Measurements from ENCODE around the gene RHBDL3.

The RHBDL3 gene

GRCh38 chr17:32297424-32297823 lies 31.8 kb downstream of the RHBDL3 start:
- Histone ChIP-seq H3K36me3 (no peaks in the 10 kb centered on the region), H3K4me1 (ENCODE audit: control insufficient read depth in 1 of 2, insufficient read depth in 1 of 2, low read depth in 1 of 2, low read length in 1 of 2) (no peaks in the 10 kb centered on the region), H3K4me3 (ENCODE audit: low read depth in 1 of 2, low read length in 1 of 2) (no peak overlapping the region), H3K9me3 (no peaks in the 10 kb centered on the region), H3K27ac (no peak overlapping the region), H3K27me3 (no peaks in the 10 kb centered on the region)
- TF ChIP-seq, protein P1, sequence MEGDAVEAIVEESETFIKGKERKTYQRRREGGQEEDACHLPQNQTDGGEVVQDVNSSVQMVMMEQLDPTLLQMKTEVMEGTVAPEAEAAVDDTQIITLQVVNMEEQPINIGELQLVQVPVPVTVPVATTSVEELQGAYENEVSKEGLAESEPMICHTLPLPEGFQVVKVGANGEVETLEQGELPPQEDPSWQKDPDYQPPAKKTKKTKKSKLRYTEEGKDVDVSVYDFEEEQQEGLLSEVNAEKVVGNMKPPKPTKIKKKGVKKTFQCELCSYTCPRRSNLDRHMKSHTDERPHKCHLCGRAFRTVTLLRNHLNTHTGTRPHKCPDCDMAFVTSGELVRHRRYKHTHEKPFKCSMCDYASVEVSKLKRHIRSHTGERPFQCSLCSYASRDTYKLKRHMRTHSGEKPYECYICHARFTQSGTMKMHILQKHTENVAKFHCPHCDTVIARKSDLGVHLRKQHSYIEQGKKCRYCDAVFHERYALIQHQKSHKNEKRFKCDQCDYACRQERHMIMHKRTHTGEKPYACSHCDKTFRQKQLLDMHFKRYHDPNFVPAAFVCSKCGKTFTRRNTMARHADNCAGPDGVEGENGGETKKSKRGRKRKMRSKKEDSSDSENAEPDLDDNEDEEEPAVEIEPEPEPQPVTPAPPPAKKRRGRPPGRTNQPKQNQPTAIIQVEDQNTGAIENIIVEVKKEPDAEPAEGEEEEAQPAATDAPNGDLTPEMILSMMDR (IDR thresholded peaks at IDR 0.05): no peak

- no peak overlapping the region for H3K27ac ChIP-seq
- H3K27me3 ChIP-seq: no peaks in the 10 kb centered on the region
- TF ChIP-seq, protein P1 (IDR thresholded peaks at IDR 0.05): no peak
- H3K4me3 ChIP-seq (ENCODE audit: low read depth in 1 of 2, low read length in 1 of 2): no peak overlapping the region
- no peaks in the 10 kb centered on the region for H3K36me3 ChIP-seq
- H3K4me1 ChIP-seq (ENCODE audit: control insufficient read depth in 1 of 2, insufficient read depth in 1 of 2, low read depth in 1 of 2, low read length in 1 of 2): no peaks in the 10 kb centered on the region
- H3K9me3 ChIP-seq: no peaks in the 10 kb centered on the region
Measured at GRCh38 chr17:32297860-32298259, 32.2 kb downstream of the RHBDL3 start.

GRCh38 chr17:32298298-32298697 lies 32.7 kb downstream of the RHBDL3 start:
- no peak overlapping the region for H3K27ac ChIP-seq
- no peak overlapping the region for H3K4me3 ChIP-seq (ENCODE audit: low read depth in 1 of 2, low read length in 1 of 2)
- TF ChIP-seq, protein P1 (IDR thresholded peaks at IDR 0.05): no peak
- no peaks in the 10 kb centered on the region for H3K9me3 ChIP-seq
- no peaks in the 10 kb centered on the region for H3K4me1 ChIP-seq (ENCODE audit: control insufficient read depth in 1 of 2, insufficient read depth in 1 of 2, low read depth in 1 of 2, low read length in 1 of 2)
- no peaks in the 10 kb centered on the region for H3K27me3 ChIP-seq
- H3K36me3 ChIP-seq: no peaks in the 10 kb centered on the region

GRCh38 chr17:32298721-32299579 lies 33.3 kb downstream of the RHBDL3 start:
- Histone ChIP-seq H3K4me1 (ENCODE audit: control insufficient read depth in 1 of 2, insufficient read depth in 1 of 2, low read depth in 1 of 2, low read length in 1 of 2) (no peaks in the 10 kb centered on the region), H3K4me3 (ENCODE audit: low read depth in 1 of 2, low read length in 1 of 2) (no peak overlapping the region), H3K9me3 (no peaks in the 10 kb centered on the region), H3K27me3 (no peaks in the 10 kb centered on the region), H3K36me3 (no peaks in the 10 kb centered on the region), H3K27ac (no peak overlapping the region)
- TF ChIP-seq, protein P1 (IDR thresholded peaks at IDR 0.05): no peak

DNA sequence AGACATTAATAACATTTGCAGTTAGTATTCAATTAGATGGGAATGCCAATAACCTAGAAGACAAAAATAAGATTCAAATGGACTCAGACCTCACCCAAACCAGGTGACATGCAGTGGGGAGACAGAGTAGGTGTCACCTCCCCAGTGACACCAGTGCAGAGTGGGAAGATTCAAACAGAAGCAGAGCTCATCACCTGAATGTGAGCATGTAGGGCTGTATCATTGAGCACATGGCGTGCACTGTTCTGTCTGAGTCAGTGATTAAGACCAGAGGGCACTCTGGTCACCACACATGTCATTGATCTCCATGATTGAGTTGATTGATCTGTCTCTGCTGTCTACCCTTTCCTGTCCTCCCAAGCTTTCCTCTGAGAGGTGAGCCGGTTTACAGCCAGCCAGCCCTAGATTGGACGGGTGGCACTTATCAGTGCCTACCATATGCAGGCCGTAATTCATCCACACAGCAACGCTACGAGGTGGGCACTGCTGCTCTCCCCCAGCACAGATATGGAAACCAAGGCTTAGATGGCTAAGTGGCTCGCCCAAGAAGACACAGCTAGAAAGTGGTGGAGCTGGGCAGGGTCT lies 34.0 kb downstream of the RHBDL3 start:
- Histone ChIP-seq H3K4me1 (ENCODE audit: control insufficient read depth in 1 of 2, insufficient read depth in 1 of 2, low read depth in 1 of 2, low read length in 1 of 2) (no peaks in the 10 kb centered on the region), H3K9me3 (no peaks in the 10 kb centered on the region), H3K27me3 (no peaks in the 10 kb centered on the region), H3K27ac (no peak overlapping the region), H3K36me3 (no peaks in the 10 kb centered on the region), H3K4me3 (ENCODE audit: low read depth in 1 of 2, low read length in 1 of 2) (no peak overlapping the region)
- TF ChIP-seq, protein P1 (IDR thresholded peaks at IDR 0.05): no peak
